Measurements from ENCODE around the gene ENTPD2.
A peak's percentile ranks its signal among the peaks of the same experiment; 100 is the strongest.
"Not testable (repeated sequence)": the region's sequence is repeated elsewhere in the genome, so short reads cannot be mapped to it uniquely, and the experiment has no call there.

ENTPD2 gene

DNA sequence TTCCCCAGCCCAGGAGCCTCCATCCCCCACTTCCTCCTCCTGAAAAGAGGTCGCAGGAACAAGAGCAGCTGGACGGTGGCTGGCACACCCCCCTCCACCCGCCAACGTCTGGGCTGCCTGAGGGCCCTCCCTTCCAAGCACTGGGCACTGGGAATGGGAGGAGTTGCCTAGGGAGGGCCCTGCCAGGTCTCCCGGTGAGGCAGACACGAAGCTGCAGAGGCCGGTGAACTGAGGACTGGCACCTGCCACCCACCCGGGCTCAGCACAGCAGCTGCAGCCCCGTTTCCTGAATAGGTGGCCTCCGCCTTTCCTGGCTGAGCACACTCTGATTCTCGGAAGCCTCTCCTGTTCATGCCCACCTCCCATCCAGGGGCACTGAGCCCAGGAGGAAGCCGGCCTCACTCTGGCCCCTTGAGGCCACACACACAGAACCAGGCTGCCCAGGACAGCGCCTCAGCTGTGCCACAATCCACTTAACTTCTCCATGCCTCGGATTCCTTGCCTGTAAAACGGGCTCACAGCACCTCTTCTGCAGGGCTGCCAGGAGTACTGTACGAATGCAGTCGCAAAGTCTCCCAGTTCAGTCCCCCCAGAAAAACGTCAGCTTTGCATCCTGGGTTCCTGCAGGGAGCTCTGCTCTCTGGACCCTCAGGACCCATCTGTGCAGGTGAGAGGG lies 9.2 kb downstream of the ENTPD2 start:
- no peak for DNase-seq

DNA sequence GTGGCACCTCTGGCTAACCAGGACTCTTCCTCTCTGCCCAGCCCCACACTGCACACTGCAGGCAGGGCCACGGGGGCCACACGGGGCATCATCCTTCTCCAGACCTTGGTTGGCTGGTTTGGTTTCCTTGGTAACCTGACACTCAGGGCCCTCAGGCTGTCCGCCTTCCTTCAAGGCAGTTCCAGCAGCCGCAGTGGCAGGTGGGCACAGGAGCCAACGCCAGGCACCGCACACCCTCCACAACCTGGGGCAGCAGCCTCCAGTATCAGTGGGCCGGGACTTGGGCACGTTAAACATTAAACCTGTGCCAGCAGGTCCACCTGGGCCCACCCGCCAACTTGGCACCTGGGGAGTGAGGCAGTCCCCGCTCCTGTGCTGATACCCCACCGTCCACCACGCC lies 9.8 kb downstream of the ENTPD2 start:
- no peak for DNase-seq

DNA sequence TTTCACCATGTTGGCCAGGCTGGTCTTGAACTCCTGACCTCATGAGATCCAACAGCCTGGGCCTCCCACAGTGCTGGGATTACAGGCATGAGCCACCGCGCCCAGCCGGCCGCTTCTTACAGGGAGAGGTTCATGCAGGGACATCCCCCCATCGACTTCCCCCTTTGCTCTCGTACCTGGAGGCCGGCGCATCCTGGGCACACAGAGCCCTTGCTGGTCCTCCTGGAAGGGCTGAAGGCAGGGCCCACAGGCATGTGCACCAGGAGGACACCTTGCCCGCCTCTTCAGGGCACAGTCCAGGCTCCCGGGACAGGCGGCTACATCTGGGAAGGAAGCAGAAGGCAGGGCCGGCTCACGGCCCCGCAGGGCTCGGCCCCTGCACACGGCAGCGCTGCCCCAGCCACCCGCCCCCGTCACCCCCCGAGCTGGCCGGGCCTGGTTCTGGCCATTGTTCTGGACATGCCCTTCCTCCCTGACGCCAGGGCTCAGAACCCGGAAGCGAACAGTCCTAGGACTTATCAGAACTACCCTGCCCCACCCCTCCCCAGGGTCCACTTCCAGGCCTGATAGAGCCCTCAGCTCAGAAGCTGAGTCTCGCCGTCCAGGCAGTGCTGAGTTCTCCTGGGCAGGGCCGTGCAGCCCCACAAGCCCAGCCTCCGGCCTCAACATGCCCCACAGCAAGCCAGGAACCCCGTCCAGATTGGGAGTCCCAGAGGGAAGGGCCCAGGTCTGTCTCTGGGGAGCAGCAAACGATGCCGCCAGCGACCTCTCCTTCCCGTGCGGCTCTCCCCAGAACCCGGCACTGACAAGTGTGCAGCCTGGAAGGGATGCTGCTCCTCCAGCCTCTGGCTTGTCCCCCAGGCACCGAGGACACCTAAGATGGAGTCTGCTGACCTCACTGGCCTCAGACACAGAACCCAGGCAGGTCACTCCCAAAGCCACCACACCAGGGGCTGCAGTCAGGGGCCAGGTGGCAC lies 10.8 kb downstream of the ENTPD2 start:
- no peak for DNase-seq

DNA sequence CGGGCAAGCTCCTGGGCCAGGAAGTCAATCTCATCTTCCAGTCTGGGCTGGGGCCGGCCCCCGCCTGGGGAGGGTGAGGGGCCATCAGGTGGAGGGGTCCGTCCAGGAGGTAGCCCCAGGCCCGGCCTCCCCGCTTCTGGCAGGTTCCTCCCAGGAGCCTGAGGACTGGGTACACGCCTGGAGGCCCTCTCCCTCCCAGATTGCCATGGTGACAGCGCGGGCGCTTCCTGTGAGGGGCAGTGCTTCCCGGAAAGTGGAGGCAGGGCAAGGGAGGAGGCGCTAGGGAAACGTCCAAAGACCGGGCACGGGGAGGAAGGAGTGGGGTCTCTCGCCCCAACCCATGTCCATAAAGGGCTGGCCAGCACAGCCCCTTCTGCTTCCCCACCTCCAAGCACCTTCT lies 12.7 kb downstream of the ENTPD2 start:
- DNase-seq: no peak

DNA sequence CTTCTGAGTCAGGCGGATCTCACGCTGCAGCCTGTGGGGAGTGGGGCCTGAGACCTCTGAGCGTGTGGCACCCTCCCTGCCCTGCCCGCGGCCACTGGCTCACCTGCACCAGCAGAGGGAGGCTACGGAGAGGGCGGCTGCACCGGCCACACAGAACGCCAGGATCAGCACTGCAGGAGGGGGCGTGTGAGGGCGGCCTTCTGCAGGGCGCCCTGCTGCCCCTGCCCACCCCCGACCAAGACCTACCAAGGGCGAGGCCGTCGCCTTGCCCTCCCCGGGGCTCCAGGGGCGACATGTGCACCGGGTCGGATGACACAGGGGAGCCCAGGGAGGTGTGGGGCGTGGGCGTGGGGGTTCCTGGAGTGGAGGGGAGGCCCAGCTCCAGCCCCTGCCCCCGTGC lies 13.3 kb downstream of the ENTPD2 start:
- DNase-seq: no peak

DNA sequence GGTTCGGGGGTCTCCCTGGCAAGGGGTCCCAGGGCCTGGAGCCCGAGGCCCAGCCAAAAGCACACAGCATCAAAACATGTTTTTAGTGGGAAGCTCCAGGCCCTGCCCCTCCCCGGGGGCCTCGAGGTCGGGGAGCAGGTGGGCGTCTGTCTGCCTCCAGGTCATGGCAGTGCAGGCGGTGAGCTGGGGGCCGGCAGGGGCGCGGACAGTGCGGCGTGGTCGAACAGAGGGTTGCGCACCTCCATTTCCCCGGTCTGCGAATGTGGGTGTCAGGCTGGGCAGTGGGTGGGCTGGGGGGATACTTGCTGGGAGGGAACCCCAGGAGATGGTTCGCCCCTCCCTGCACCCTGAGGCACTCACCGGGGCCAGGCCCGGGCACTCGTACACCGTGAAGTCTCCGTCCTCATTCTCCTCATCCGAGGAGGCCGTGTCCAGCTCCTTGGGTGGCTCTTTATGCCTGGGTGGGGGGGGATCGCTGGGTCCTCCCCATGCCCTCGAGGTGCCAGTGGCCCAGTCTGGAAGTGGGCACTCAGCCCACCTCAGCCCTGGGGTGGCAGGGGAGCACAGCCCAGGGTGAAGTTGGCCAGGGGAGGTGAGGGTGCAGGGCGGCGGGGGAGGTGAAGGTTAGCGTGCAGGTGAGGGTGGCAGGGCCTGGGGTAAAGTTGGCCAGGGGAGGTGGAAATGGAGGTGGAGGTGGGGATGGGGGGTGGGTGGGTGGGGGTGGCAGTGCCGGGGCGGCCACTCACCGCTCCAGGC lies 14.1 kb downstream of the ENTPD2 start:
- DNase-seq: no peak

DNA sequence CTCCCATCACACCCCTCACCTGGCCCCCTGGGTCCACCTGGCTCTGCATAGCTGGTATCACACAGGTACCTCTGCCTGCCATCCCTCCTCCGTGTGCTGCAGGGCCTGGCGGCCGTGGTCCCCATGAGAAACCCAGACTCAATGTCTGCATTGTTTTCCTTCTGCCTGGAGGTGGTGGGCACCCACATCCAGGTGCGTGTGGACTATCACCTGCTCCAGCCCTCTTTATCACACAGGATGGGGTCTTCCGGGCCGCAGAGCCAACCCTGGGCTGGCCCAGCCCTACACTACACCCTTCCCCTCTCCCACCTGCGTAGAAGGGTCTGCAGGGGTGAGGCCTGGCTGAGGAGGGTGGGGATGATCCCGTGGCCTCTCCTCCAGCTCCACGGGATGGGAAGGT lies 14.9 kb downstream of the ENTPD2 start:
- no peak for DNase-seq

DNA sequence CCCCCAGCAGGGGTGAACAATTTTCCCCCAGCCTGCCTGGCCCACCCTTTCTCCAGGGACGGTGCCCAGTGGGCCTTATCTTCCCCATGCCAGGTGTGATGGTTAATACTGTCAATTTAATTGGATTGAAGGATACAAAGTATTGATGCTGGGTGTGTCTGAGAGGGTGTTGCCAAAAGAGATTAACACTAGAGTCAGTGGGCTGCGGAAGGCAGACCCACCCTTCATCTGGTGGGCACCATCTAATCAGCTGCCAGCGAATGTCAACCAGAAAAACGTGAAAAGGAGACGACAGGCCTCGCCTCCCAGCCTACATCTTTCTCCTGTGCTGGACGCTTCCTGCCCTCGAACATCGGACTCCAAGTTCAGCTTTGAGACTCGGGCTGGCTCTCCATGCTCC lies 16.4 kb downstream of the ENTPD2 start:
- DNase-seq: no peak

DNA sequence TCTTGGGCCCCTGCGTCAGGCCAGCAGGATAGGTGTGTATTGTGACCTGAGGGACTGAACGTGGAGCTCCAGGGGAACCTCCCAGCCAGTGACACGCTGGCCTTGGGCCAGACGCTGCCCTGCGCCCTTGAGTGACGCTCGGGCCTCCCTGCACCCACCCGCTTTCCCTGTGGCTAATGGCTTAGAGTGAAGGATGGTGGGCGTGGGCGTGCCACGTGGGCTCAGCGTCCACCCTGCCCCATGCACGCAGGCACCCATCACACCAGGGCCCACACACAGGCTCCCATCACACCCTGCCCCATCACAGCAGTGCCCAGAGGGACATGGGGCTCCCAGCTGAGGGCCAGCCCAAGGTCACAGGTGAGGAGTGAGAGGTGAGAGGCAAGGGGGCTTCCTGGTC lies 16.8 kb downstream of the ENTPD2 start:
- DNase-seq: no peak

DNA sequence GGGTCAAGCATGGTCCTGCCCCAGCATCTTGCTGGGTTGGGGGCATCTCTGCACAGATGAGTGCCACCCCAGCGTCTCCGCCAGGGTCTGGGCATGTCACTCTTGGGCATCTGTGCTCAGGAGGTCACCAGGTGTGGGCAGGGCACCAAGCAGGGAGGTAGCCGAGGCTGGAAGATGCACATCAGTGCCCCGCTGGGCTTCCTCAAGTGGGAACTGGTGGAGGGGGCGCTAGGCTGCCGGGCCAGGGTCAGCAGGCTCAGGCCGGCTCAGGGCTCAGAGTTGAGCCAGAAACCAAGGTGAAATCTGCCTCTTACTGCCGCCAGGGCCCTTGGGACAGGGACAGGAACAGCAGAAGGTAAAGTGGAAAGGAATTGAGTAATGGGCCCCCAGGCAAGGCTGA lies 17.9 kb downstream of the ENTPD2 start:
- DNase-seq: no peak

DNA sequence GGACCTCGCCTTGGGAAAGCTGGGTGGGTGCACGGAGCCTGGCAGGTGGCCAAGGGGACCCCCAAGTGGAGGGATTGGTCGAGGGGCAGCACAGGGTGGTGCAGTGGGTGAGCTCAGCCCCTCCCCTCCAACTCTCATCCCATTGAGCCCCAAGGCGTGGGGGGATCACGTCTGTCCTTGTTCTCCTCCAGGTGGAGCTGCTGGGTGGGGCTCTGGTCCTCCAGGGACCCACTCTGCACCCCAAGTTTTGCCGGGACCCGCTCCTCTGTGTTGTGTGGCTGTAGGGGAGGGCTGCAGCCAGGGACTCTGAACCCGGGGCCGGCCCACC lies 18.4 kb downstream of the ENTPD2 start:
- no peak for DNase-seq

DNA sequence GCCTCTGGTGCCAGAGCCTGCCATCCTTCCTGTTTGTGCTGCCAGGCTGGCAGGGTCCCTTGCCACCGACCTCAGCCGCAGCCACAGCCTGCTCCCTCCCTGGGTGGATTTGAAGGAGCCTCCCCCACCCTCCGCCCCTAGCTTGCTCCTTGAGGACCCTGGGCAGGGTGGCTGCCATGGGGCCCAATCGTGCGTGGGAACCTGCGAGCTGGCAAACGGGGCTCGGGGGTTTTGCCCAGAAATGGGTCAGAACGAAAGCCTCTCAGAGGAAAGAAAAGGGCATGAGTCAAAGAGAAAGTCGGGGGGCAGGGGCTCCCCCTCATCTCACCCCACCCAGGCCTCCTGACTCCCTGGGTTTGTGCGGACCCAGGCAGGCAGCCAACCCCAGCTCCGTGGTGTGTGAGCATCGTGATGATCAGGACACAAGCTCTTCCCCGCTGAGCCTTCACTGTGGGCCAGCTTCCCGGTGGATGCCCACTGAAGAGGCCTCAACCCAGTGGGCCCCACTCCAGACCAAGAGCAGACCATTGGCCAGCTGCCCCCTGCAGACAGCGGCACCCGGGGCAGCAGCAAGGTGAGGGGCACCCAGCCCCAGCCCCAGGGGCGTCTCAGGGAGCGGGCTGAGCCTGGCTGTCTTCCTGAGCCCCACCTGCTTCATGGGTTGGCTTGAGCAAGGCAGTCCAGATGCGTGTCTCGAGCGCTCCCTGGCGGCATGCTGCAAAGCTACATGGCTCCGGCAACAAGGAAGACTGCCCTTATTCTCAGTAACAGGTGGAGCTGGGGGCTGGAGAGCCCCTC lies 19.0 kb downstream of the ENTPD2 start:
- DNase-seq: peak; percentile 92

DNA sequence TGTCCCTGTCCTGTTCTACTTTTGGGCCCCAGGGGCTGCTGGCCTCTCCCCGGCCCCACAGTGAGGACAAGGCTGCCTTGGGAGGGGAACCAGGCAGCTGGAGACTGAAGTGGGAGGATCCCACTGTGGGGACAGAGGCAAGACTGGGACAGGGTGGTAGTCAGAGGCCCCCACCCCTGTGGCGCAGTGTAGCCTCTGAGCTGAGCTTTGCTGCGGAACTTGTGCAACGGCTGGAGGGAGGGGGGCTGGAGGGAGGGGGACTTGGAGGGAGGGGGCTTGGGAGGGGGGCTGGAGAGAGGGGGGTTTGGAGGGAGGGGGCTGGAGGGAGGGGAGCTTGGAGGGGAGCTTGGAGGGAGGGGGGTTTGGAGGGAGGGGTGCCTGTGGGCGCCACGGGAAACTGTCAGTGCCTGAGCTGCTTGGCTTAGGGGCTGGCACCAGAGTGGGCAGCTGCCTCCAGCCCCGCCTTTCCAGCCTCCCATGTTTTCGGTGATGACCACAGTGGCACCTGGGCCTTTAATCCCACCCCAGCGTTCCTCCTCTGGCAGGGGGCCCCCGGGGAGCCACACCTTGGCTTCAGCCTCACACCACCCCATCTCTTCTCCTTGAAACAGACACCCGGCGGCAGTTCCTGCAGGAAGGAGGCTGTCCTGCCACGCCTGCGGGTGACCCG lies 19.7 kb downstream of the ENTPD2 start:
- no peak for DNase-seq

DNA sequence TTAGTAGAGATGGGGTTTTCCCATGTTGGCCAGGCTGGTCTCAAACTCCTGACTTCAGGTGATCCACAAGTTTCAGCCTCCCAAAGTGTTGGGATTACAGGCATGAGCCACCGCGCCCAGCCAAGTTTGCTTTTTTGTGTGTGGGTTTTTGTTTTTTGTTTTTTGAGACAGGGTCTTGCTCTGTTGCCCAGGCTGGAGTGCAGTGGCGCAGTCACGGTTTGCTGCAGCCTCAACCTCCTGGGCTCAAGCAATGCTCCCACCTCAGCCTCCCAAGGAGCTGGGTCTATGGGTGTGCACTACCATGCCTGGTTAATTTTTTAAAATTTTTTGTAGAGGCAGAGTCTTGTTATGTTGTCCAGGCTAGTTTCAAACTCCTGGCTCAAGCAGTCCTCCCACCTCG lies 20.4 kb downstream of the ENTPD2 start:
- not testable (repeated sequence) for DNase-seq

DNA sequence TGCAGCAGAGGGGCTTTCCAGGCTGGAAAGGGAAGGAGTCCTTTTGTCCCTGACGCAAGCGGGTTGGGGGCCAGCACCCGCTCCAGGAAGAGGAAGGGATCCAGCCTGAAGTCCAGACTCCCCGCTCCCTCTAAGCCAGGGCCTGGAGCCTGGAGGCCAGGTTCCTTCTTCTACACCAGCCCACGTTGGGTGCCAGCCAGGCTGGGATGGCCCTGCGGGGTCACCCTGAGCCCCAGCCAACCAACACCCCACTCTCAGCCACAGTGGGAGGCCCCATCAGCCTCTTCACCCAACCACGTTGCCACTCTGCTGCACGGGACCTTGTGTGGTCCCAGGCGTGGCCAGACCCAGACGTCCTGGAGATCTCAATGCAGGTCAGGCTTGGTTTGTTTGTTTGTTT lies 21.0 kb downstream of the ENTPD2 start:
- peak; percentile 26 for DNase-seq

DNA sequence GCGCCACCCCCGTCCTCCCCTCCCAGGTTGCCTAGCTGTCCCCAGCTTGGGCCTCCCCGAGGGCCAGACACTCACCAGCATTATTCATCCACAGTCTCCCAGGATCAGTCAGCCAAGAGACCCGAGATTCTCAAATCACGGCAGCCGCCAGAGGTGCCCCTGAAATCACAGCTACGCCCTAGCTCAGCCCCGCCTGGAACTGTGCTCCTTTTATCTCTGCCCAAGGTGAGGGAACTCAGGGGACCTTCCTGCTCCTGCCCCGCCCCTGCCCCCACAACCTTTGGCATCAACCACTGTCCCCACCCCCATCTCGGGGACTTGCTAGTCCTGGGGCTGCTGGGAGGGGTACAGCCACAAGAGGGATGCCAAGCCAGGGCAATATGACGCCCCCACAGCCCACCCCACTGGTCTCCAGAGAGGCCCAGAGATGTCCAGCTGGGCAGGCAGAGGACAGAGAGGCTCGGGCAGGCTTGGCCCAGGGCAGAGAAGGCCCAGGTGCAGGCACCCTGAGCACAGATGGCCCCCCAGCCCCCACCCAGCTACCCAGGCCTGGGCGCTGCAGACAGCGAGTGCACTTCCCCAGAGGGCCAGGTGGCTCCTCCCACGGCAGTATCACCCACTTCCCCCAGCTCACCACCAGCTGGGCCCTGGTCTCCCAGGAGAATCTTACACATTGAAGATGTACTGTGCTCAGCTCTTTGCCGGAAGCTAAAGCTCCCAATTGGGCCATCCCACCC lies 21.8 kb downstream of the ENTPD2 start, which contains the start of gene FUT7:
Gene FUT7, minus strand, starts transcription at position 185 of the 737 bp plus-strand sequence. Its CDS starts 97 bp downstream, at position 88.
- peak; percentile 46 for DNase-seq

DNA sequence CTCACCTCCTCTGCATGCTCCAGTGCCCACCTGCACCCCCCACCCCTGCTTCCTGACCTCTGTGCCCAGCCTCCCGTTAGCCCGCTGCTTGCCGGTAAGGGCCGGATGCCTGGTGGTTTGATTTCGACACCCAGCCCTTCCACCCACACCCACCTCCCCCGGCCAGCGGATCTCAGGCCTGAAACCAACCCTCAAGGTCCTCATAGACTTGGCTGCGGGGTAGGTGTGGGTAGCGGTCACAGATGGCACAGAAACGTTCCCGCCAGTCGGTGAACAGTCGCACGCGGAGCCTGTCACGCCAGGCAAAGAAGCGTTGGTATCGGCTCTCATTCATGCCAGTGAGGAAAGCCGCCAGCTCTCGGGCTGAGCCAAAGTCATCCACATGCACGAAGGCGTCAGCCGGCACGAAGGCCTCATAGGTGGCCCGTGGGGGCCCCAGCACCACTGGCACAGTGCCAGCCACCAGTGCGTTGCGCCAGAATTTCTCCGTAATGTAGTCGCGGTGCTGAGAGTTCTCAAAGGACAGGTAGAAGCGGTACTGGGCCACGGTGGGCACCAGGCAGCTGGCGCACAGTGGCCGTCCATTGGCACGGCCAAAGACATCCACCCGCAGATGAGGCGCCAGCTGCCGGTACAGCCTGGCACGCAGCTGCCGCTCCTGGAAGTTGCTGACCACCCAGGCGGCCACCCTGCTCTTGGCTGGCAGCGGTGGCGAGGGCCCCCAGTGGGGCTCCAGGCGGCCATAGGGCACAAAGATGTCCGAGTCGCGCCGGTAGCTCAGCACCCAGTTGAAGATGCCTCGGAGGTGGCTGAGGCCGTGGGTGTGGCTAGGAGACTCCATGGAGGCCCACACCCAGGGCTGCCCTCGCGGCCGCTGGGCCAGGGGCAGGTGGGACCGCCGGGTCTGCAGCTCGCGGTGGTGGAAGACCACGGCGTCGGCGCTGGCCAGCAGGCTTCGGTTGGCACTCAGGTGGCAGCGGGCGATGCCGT lies 23.0 kb downstream of the ENTPD2 start:
- peak; percentile 51 for DNase-seq

DNA sequence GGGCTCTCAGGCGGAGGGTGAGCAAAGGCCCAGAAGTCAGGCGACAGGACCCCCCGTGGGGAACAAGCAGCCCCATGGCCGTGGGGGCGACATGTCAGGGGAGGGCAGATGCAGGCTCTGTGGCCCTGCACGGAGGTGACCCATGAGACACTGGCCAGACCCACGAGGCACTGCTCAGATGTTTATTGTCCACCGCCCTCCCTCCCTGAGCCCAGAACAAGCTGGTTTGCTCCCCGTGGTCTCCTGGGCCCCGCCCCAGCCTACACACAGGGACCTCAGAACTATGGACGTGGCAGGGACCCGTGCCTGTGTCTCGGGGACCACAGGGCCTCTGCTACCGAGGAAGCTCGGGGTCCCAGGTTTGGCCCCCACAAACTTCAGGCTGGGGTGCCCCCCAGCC lies 23.9 kb downstream of the ENTPD2 start:
- no peak for DNase-seq

DNA sequence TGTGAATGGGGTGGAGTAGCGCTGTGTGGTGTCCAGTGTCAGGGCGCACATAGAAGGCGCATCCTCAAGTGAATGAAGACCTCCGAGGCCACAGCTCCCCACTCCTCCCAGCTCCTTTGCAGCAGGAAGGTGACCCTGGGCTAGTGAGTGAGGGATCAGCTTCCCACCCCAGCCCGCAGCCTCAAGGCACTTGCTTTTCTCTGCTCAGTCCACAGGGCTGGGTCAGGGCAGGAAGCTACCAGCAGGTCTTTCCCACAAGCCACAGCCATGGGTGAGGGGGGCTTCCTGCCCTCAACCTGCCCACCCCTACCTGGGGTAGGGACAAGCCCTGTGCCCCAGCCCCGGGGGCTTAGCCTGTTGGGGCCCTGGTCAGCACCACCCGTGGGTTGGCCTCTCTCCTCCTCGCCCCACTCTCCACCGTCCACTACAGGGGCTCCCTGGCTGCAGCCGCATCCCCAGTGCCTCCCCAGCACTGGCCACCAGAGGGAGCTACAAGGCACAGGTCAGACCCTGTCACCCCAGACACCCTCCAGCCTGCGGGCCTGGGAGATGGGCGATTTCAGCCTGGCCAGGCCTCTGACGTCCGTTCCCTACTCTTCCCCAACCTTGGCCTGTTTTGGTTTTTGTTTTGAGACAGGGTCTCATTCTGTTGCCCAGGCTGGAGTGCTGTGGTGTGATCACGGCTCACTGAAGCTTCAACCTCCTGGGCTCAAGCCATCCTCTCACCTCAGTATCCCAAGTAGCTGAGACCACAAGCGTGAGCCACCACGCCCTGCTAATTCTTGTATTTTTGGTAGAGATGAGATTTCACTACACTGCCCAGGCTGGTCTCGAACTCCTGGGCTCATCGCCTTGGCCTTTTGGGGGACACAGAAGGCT lies 24.6 kb downstream of the ENTPD2 start:
- DNase-seq: peak; percentile 81
